ENCODE measurements around the gene CFAP99.
A peak's percentile ranks its signal among the peaks of the same experiment; 100 is the strongest.
"Not testable (repeated sequence)": the region's sequence is repeated elsewhere in the genome, so short reads cannot be mapped to it uniquely, and the experiment has no call there.

The CFAP99 gene

DNA sequence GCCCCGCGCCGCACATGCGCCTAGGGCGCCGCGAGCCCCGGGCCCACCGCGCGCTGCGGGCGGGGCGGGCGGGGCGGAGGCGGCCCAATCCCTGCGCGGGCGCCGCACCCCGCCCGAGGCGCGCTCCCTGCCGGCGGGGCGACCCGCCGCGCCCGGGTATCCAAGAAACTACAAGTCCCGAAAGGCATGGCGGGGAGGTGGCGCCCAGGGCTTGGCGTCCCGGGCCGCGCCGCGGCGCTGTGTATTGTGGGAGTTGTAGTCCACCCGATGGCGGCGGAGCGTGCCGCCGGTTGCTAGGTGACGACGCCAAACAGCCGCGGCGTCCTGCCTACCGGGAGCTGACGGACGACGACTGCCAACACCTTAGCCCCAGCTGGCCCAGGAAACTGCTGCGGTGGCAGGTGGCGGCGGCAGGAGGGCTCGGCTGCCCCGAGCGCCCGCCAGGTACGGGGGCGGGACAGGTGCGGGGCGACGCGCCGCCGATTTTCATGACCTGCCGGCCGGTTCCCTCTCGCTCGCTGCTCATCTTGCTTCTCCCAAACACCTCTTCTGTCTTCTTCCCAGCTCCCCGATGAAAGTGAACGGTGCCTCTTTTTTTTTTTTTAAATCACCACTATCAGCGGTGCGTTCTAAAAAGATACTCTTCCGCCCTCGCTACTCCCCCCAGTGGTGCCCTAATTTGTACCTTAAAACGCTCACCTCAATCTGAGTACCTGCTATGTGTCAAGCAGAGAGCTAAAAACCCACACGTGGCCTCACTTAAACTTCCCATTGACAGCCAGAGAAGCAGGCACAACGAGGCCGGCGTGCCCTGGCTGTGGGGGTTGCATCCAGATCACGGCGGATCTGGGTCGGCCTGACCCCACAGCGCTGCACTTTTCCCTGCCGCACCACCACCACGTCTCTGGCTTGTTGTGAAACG lies at the start of gene CFAP99:
Gene CFAP99, plus strand, starts transcription at position 306 of the 922 bp plus-strand sequence.
- DNase-seq (ENCODE audit: low spot score): peak; percentile 95

- no peak for DNase-seq (ENCODE audit: low spot score)
Observed at GRCh38 chr4:2370597-2371320, 48.0 kb upstream of the CFAP99 start.

GRCh38 chr4:2371765-2372487 lies 46.8 kb upstream of the CFAP99 start:
- no peak for DNase-seq (ENCODE audit: low spot score)

- no peak for DNase-seq (ENCODE audit: low spot score)
Observed at GRCh38 chr4:2372488-2373030, 46.2 kb upstream of the CFAP99 start.

DNA sequence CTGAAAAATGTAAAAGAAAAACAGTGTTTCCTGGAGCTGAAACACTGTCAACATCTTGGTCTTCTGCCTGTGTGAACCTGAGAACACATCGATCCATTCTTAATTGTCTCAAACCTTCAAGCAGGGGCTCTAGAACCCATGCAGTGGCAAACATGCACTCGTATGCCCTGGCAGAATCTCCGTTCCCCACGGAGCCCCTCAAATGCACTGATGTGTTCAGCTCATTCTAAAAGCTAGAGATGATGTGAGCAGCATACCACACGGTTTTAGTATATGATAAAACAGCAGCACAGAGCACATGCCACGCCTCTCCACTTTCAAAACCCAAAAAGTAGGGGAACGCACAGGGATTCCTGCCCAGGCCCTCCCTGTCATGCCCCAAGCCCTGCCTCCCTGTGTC lies 45.2 kb upstream of the CFAP99 start:
- no peak for DNase-seq (ENCODE audit: low spot score)

- no peak for DNase-seq (ENCODE audit: low spot score)
Observed at GRCh38 chr4:2375427-2375826, 43.3 kb upstream of the CFAP99 start.

GRCh38 chr4:2377241-2377640 lies 41.5 kb upstream of the CFAP99 start:
- no peak for DNase-seq (ENCODE audit: low spot score)

DNA sequence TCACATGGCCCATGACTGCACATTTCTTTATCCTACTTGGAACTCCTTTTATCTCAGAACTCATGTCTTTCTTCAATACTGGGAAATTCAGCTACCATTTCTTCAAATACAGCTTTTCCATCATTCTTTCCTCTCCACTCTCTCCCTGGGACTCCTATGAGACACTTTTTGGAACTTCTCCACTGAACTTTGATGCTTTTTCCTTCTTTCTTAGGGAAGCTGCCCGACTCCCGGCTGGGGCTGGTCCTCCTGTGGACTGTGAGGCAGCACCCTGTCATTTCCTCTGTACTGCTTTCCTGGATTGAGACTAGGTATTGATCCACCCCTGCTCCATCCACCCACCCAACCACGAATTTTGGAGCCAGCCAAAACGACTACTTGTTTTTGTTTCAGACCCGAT lies 40.4 kb upstream of the CFAP99 start:
- no peak for DNase-seq (ENCODE audit: low spot score)

DNA sequence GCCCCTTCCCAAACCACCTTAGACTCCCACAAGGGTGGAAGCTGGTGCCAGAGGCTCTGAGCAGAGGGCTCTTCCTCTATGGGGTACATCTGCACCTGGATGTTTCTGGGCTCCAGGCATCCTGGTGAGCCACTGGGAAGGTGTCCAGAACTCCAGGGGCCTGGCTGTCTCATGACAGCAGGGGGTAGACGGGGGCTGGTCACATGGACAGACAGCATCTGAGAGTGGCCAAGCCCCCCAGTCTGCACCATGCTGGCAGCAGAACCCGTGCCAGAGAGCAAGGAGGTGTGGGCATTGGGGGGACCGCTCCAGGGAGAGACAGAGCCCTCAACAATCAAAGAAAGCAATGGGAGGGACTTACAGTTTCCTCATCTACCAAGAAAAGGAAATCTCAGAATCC lies 39.9 kb upstream of the CFAP99 start:
- no peak for DNase-seq (ENCODE audit: low spot score)

- not testable (repeated sequence) for DNase-seq (ENCODE audit: low spot score)
Observed at GRCh38 chr4:2380589-2380988, 38.2 kb upstream of the CFAP99 start.

- not testable (repeated sequence) for DNase-seq (ENCODE audit: low spot score)
Observed at GRCh38 chr4:2382769-2383202, 36.0 kb upstream of the CFAP99 start.

DNA sequence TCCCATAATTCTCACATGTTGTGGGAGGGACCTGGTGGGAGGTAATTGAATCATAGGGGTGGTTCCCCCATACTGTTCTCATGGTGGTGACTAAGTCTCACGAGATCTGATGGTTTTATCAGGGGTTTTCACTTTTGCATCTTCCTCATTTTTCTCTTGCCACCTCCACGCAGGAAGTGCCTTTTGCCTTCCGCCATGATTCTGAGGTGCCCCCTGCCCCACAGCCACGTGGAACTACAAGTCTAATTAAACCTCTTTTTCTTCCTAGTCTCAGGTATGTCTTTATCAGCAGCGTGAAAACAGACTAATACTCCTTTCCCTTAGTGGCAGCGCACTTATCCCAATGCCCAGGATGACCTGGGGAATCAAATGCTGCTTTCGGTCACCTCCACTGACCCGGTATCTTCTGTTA lies 35.5 kb upstream of the CFAP99 start:
- not testable (repeated sequence) for DNase-seq (ENCODE audit: low spot score)

- no peak for DNase-seq (ENCODE audit: low spot score)
Observed at GRCh38 chr4:2383760-2384159, 35.0 kb upstream of the CFAP99 start.

DNA sequence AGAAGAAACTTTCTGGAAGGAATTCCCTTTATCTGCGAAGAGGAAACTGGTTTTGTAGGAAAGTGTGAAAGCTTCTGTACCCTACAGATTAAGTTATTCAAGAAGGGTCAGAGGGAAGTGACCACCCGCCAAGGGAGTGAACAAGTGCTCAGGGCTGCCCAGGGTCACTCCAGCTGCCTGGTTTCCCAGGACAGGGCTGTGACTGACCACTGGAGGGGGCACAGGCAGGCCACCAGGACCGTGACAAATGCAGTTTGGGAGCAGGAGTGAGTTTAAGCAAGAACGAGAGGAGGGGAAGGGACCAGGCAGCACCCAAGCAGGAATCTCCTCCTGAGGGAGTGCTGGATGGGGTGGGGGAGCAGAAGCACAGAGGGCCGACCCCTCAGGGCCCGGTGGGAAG lies 34.5 kb upstream of the CFAP99 start:
- DNase-seq (ENCODE audit: low spot score): no peak

GRCh38 chr4:2385516-2385915 lies 33.2 kb upstream of the CFAP99 start:
- no peak for DNase-seq (ENCODE audit: low spot score)

DNA sequence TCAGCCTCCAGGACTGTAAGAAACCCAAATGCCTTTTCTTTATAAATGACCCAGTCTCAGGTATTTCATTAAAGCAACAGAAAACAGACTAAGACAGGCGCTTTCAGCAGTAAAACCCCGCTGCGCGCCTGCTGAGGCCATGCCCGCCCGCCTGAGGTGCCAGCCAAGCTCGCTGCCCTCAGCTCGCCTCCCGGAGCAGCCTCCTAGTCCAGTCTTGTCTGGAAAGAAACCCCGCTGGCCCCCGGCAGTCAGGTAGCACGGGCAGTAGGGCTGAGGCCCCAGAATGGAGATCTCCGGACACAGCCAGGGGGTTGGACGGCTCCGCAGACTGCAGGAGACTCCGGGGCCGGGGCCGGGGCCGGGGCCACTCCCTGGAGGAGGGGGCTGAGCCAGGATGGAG lies 32.0 kb upstream of the CFAP99 start:
- no peak for DNase-seq (ENCODE audit: low spot score)

DNA sequence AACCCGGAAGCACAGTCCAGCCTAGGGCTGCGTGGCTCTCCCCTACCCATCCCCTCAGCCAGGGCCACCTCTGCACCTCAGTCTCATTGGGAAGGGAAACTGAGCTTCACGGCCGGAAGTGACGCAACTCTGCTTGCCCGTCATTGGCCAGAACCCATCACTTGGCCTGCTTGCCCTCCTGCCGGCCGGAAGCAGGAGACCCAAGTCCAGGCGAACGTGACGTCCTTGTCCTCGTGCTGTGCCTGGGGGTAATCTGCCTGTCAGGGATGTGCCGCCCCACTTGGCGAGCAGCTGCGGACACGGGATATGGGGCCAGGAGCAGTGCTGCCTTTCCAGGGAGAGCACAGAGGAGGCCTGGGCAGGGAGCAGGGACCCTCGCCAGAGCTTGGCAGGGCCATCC lies 31.5 kb upstream of the CFAP99 start:
- no peak for DNase-seq (ENCODE audit: low spot score)

DNA sequence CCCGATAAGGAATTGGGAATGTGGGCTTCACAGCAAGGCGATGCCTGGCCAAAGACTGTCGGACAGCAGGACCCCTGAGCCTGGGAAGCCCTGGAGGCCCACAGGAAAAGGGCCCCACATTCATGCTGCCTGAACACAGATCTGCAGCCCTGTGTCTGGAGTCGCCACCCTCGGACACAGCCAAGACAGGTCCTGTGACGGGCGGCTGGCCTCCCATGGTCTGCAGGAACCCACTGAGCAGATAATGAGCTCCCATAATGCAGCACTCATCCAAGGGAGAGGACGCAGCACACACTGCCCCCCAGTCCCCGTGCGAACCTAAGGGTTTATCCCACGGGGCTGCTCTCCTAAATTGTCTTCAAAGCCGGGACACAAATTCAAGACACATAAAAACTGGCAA lies 30.9 kb upstream of the CFAP99 start:
- DNase-seq (ENCODE audit: low spot score): no peak

- DNase-seq (ENCODE audit: low spot score): no peak
Observed at GRCh38 chr4:2388429-2389182, 30.1 kb upstream of the CFAP99 start.

DNA sequence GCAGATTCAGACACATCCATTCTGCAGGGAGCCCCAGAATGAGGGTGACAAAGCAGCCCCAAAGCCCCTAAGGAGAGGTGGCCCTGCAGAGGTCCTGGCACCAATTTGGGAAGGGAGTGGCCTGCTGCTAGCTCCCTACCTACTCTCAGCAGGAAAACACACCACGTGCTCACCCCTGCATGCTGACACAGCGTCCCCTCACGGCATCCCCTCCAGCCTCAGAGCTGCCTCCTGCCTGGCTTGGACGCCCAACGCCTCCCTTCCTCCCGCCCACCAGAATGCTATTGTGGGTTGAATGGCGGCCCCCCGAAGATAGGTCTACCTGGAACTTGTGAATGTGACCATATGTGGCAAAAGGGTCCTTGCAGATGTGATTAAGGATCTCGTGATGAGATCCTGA lies 29.1 kb upstream of the CFAP99 start:
- no peak for DNase-seq (ENCODE audit: low spot score)

GRCh38 chr4:2390146-2390545 lies 28.6 kb upstream of the CFAP99 start:
- DNase-seq (ENCODE audit: low spot score): no peak
